GM10248 (cell line): Measurements from ENCODE around the gene HOXB4.

Experiments used
- CTCF ChIA-PET: fragments of 300-600 bp; sonication (Branson Sonifier 250); formaldehyde crosslinking; extraction: SDS; loops from one replicate; lab custom pipeline; 2021; ENCODE audit warnings: antibody characterized with exemption; lab: Yijun Ruan, JAX
- POLR2A ChIA-PET: fragments of 350-650 bp; sonication (Branson Sonifier 250); formaldehyde crosslinking; extraction: SDS; loops from one replicate; lab custom pipeline; 2020; ENCODE audit warnings: antibody characterized with exemption; lab: Yijun Ruan, JAX
- DNase-seq: peaks from one replicate; pipeline ENCODE4 v3.0.0; 2012; ENCODE audit errors: extremely low spot score
- CTCF ChIP-seq: IDR thresholded peaks from 2 replicates; pipeline ENCODE4 v1.5.1; 2012; ENCODE audit warnings: mild to moderate bottlenecking, low read depth; ENCODE audit errors: extremely low read depth, missing control alignments, control extremely low read depth

Gene HOXB4

GRCh38 chr17:48569674-48570324 is 8.4 kb downstream of the HOXB4 start:
- POLR2A ChIA-PET = no interaction called here

GRCh38 chr17:48569240-48569582 is 8.9 kb downstream of the HOXB4 start:
- ChIA-PET CTCF (interaction anchor here (0.9 to 1.4 kb wide), 3 partner anchors 217 to 307 kb away, joined by 3 to 5 read pairs (median 3); no protein-coding TSS in a partner anchor), POLR2A (no interaction called here)
- TF ChIP-seq CTCF = no peak

More at GRCh38 chr17:48569674-48570324, 8.4 kb downstream of the HOXB4 start:
- no peak for DNase-seq
- TF ChIP-seq CTCF = no peak
- CTCF ChIA-PET = interaction anchor here (0.8 to 1.4 kb wide), 4 partner anchors 136 to 308 kb away, joined by 3 to 5 read pairs (median 3); no protein-coding TSS in a partner anchor

GRCh38 chr17:48568499-48569239 is 9.5 kb downstream of the HOXB4 start:
- no peak for DNase-seq
- CTCF ChIA-PET = interaction anchor here (0.9 to 1.2 kb wide), 2 partner anchors 111 to 217 kb away, joined by 3 read pairs; no protein-coding TSS in a partner anchor
- no peak for TF ChIP-seq CTCF
- POLR2A ChIA-PET = no interaction called here

More at GRCh38 chr17:48569240-48569582, 8.9 kb downstream of the HOXB4 start:
- no peak for DNase-seq

- CTCF ChIA-PET = interaction anchor here (1.2 to 1.5 kb wide), 3 partner anchors 10 to 110 kb away, joined by 3 to 5 read pairs (median 4); partner anchors contain the start of gene HOXB4
- TF ChIP-seq CTCF = no peak
- POLR2A ChIA-PET = no interaction called here
- DNase-seq = no peak
Measured at GRCh38 chr17:48567646-48568354, 10.3 kb downstream of the HOXB4 start.

DNA sequence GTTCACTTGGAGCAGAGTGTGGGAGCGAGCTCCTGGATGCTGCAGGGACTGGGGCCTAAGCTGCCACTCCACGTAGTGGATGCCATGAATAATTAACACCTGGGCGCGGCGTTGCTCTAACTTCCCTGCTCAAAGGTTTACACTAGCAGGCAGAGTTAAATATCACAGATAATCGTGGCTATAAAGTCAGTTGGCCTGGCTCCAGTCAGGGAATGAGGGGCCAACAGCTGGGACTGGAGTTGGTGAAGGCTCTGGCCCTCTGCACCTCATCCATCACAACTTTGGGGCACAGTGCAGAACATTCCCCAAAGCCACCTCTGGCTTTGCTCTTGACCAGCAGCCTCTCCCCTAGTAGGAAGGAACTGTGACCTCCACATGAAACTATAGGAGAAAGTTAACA is 10.9 kb downstream of the HOXB4 start:
- CTCF ChIA-PET = interaction anchor here (1.2 to 1.5 kb wide), 3 partner anchors 11 to 110 kb away, joined by 3 to 5 read pairs (median 4); partner anchors contain the start of gene HOXB4
- POLR2A ChIA-PET = no interaction called here
- DNase-seq = no peak
- TF ChIP-seq CTCF = no peak

DNA sequence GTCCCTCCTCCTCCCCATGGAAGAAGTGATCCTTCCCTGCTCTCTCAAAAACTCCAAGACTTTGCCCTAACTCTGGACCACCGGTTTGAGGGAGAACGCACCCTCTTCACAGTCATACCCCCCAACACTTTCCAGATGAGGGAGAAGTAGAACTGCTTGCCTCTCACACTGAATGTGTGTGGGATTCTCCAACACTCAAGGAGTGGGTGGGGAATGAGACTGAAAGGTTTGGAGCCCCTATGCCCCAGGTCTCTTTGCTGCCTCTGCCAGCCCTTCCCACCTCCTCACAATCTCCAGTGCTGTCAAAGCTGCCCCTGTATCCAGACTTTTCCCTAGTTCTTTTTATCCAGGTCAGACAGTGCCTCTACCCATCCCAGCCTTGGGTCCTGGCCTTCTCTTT is 11.4 kb downstream of the HOXB4 start:
- ChIA-PET POLR2A (no interaction called here), CTCF (interaction anchor here (0.9 to 1.5 kb wide), 3 partner anchors 9 to 66 kb away, joined by 3 to 5 read pairs (median 4); partner anchors contain the start of gene HOXB4)
- no peak for TF ChIP-seq CTCF
- DNase-seq = no peak
